Natural killer cell treated with Interleukin-12 subunit alpha and Interleukin-12 subunit beta and Interleukin-15 and Interleukin-18, amount 100 ng/mL, for 72 hours (primary cell): Measurements from ENCODE around the gene SMIM44. TPM values are rescaled to one million over a fixed set of nuclear protein-coding genes. Genes with fewer than 3 reads are reported as not detected.
"Not testable (repeated sequence)": the region's sequence is repeated elsewhere in the genome, so short reads cannot be mapped to it uniquely, and the experiment has no call there.

ENCODE experiments used
- ATAC-seq, 2 donors: fragments of 150-1000 bp; cut with Tn5 transposase in 1 of 2; sonication (Bioruptor Pico), chemical (Tn5 transposase) in 1 of 2; 2 replicates each; pipeline ENCODE4 v1.10.0; 2021
- DNase-seq: peaks from one replicate; pipeline ENCODE4 v3.0.0; 2022; ENCODE audit warnings: low spot score
- H3K27ac Mint-ChIP-seq, 2 donors: 1 replicate in 1 of 2; 2 replicates in 1 of 2; pipeline ENCODE4 v1.8.0; 2022; ENCODE audit warnings: mixed read lengths in 2 of 2, mild to moderate bottlenecking in 1 of 2, moderate library complexity in 1 of 2
- H3K27me3 Mint-ChIP-seq, 2 donors: 1 replicate in 1 of 2; 2 replicates in 1 of 2; pipeline ENCODE4 v1.8.0; 2022; ENCODE audit warnings: mixed read lengths in 2 of 2
- H3K36me3 Mint-ChIP-seq: one replicate; pipeline ENCODE4 v1.8.0; 2022; ENCODE audit warnings: mixed read lengths
- H3K4me1 Mint-ChIP-seq, 2 donors: 1 replicate in 1 of 2; 2 replicates in 1 of 2; pipeline ENCODE4 v1.8.0; 2022; ENCODE audit warnings: low read depth in 2 of 2, mixed read lengths in 2 of 2, mild to moderate bottlenecking in 1 of 2
- H3K4me3 Mint-ChIP-seq: one replicate; pipeline ENCODE4 v1.8.0; 2022; ENCODE audit warnings: mixed read lengths
- H3K9me3 Mint-ChIP-seq: 2 replicates; pipeline ENCODE4 v1.8.0; 2022; ENCODE audit warnings: mixed read lengths
- total RNA-seq, 2 donors: library from RNA; stranded (reverse); gene quantifications; one replicate each; pipeline ENCODE4 v1.2.3, GENCODE V29; 2022

The SMIM44 gene
- total RNA-seq, 2 donors from 2014 or later = not detected

DNA sequence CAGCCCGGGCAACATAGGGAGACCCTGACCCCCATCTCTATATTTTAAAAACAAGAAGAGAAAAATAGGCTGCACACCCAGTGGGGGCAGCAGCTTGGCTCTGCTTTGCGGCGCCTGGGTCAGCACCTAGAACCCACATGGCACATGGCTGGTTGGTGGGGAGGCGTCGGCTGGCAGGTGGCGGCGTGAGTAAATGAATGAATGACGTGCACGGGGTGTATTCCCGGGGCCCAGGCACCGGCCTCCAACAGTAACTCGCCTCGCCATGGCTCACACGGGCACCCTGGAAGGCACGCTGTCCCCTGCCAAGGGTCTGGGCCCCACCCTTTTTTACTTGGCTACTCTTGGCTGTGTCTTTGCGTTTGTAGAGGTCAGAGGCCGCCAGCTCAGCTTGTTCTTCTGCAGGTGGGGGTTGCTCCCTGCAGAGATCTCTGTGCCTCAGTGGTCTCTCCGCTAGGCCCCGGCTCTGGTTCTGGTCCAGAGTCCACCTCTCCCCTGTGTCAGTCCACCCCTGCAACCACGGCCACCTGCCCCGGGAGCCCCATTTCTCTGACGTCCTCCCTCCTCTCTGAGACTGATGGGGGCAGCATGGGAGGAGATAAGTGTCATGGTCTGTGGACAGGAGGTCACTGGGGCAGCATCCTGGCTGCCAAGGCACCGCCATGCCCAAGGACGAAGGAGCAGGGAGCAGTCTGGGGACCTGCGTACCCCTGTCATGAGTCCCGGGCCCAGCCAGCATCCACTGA is 28.4 kb upstream of the SMIM44 start:
- Mint-ChIP-seq H3K36me3 (no peaks in the 10 kb centered on the region), H3K9me3 (no peaks in the 10 kb centered on the region), H3K27me3 (no peaks in the 10 kb centered on the region), H3K27ac (no peak overlapping the region), H3K4me1 (peaks cover 27 to 45% of the 10 kb centered on the region in 2 donors), H3K4me3 (no peak overlapping the region)
- no peak for DNase-seq
- no peak for ATAC-seq

DNA sequence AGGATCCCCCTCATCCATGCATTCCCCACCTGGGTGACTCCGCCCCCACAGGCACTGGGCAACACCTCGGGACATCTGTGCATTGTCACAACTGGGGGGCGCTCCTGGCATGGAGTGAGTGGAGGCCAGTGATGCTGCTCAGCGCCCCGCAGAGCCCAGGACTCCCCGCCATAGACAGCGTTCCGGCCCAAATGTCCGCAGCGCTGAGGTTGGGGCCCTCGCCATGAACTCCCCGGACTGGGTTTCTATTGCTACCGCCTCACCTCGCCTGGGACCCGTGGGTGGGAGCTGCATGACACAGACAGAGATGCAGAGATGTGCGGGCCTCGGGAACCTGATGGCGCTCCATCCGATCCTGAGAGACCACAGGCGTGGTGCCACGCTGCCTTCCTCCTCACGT is 27.5 kb upstream of the SMIM44 start:
- no peak overlapping the region for H3K4me3 Mint-ChIP-seq
- ATAC-seq (no peak), DNase-seq (no peak)
- H3K36me3 Mint-ChIP-seq = no peaks in the 10 kb centered on the region
- no peaks in the 10 kb centered on the region for H3K9me3 Mint-ChIP-seq
- H3K27me3 Mint-ChIP-seq = no peaks in the 10 kb centered on the region
- H3K4me1 Mint-ChIP-seq = peaks cover 28 to 45% of the 10 kb centered on the region in 2 donors
- no peak overlapping the region for H3K27ac Mint-ChIP-seq

DNA sequence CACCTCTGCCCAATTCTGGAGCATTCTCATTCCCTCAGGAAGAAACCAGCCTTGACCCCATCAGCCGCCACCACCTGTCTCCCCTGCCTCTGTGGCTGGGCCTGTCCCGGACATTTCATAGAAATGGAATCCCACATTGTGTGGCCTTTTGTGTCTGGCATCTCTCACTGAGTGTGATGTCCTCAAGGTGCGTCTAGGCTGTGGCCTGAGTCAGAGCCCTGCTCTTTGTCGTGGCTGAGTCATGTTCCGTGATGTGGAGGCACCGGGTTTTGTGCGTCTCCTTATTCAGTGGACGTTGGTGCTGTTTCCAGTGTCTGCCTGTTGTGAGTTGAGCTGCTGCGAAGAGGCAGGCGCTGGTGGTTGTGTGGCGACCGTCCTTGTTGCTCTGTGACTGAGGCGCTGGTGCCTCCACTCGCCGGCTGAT is 26.3 kb upstream of the SMIM44 start:
- DNase-seq = no peak
- peak overlapping the region; percentile 50 for H3K4me3 Mint-ChIP-seq
- no peaks in the 10 kb centered on the region for H3K36me3 Mint-ChIP-seq

DNA sequence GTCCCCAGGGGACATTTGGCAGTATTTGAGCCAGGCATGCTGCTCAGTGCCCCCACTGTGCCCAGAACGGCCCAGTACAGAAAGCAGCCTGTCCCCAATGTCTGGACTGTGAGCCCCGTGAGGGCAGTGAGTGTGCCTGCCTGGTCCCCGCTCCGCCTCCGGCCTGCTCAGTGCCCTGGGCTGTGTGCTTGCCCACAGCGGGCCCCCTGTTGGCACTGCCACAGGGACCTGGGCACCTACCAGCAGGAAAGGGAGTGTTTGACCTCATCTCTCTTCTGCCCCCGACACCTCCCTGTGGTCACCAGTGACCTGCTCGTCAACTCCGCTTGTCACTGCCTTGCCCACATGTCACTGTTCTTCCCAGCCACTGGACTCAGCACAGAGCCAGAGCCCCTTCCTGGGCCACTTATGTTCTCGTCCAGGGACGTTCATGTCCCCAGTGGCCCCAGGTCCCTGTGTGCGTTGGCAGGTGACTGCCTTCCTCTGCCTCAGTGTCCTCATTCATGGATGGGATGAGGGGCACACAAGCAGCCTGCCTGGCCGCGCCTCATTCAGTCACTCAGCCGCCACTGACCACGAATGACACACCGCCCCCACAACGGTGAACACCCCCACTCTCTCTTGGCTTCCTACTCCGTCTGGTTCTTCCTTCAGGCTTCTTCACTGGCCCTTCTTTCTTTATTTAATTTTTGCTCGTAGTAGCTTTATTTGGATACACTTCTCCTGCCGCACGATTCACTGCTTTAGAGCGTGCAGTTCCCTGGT is 25.7 kb upstream of the SMIM44 start:
- Mint-ChIP-seq H3K9me3 (no peaks in the 10 kb centered on the region), H3K4me1 (peaks cover 37 to 48% of the 10 kb centered on the region in 2 donors), H3K27ac (peak overlapping the region; percentile 0 to 34), H3K36me3 (no peaks in the 10 kb centered on the region), H3K4me3 (peak overlapping the region; percentile 50), H3K27me3 (no peaks in the 10 kb centered on the region)
- DNase-seq (no peak), ATAC-seq (no peak)

More for the DNA sequence above, 26.3 kb upstream of the SMIM44 start:
- Mint-ChIP-seq H3K27me3 (no peaks in the 10 kb centered on the region), H3K4me1 (peaks cover 34 to 49% of the 10 kb centered on the region in 2 donors), H3K27ac (peak overlapping the region; percentile 6 to 34), H3K9me3 (no peaks in the 10 kb centered on the region)
- ATAC-seq = no peak

DNA sequence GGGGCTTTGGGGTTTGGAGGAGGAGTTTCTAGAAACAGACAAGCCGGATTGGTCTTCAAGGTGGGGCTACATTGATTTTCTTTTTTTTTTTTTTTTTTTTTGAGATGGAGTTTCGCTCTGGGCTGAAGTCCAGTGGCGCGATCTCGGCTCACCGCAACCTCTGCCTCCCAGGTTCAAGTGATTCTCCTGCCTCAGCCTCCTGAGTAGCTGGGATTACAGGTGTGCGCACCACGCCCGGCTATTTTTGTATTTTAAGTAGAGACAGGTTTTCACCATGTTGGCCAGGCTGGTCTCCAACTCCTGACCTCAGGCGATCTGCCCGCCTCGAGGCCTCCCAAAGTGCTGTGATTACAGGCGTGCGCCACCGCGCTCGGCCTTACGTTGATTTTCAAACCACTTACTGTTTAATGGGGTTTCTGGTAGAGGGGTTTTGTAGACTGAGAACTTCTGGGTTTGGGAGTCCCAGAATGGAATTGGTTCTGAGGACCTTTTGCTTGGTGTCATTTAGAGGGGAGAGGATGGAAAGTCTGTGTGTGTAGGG is 24.9 kb upstream of the SMIM44 start:
- H3K36me3 Mint-ChIP-seq, DNase-seq, ATAC-seq, H3K27me3 Mint-ChIP-seq, H3K9me3 Mint-ChIP-seq, H3K27ac Mint-ChIP-seq: not testable (repeated sequence)
- Mint-ChIP-seq H3K4me1 (peaks cover 37 to 45% of the 10 kb centered on the region in 2 donors), H3K4me3 (peak overlapping the region; percentile 50)

DNA sequence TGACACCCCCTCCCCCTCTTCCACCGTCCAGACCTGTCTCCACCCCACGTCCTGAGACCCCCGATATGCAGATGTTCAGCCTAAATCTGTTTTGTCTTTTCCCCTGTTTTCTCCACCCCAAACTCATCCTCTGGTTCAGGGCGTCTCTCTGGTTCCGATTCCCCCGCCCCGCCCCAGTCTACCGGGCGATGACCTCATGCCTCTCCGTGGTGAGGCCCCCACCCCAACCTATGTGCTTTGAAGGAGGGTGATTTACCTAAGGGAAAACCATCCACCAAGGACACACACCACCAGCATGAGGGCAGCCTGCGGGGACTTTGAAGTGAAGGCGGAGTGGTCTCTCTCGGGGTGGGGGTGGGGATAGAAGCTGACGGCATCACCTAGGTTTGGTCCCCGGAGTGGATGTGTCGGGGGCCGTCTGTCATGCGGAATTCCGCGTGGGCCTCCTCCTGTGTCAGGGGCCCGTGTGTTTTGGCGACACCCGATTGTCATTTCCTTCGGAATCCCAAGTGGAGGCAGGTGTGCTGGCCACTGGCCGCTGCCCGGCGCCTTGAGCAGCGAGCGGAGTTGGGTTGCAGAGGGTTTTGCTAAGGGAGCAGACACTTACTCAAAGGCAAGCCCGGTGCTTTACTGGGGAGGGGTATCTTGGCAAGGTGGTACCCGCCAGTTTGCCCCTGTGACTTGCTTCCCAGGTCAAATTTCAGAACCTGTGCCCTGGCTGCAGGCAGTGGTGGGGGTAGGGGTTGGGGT is 24.3 kb upstream of the SMIM44 start:
- ATAC-seq (no peak), DNase-seq (no peak)
- Mint-ChIP-seq H3K27ac (peak overlapping the region; percentile 61 to 92), H3K4me1 (peaks cover 37 to 45% of the 10 kb centered on the region in 2 donors), H3K9me3 (no peaks in the 10 kb centered on the region), H3K27me3 (no peaks in the 10 kb centered on the region), H3K36me3 (no peaks in the 10 kb centered on the region), H3K4me3 (peak overlapping the region; percentile 95)

DNA sequence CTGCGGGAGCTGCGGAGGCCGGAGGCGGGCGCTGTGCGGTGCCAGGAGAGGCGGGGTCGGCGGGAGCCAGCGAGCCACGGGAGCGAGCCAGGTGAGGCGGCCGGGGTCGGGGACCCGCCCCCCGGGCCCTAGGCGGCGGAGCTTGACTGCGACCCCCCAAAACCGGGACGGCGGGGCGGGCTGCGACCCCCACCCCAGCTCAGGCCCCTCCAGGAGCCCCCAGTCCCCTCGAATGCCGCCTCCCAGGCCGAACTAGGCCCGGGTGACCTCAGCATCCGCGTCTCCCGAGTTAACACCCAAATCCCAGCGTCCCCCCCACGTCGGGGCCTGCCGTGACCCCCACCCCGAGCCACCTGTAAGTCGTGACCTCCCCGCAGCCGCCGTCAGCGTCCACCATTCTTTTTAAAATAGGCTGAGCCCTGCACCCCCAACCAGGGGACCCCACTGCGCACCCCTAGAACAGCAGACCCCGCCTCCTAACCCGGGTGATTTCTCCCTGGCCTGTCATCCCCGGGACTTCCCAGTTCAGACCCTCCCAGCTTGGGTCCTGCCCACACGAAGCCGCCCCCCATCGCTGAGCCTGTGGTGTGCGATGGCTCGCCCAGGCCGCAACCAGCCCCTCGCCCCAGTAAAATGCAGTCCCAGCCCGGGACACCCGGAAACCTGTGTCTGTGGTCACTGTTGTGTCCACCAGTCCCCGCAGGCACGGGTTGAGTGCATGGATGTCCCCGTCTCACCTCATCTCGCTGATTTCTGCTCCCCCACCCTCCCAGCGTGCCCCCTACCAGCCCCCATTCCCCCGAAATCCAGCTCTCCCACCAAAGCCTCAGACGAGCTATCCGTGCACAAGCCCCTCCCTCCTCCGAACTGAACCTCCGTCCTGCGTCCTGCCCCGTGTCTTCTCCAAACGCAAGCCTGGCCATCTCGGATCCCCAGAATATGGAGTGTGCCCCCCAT is 23.4 kb upstream of the SMIM44 start:
- Mint-ChIP-seq H3K36me3 (no peaks in the 10 kb centered on the region), H3K9me3 (no peaks in the 10 kb centered on the region), H3K27ac (peak overlapping the region; percentile 86 to 92), H3K4me1 (peaks cover 37 to 40% of the 10 kb centered on the region in 2 donors), H3K27me3 (no peaks in the 10 kb centered on the region), H3K4me3 (peak overlapping the region; percentile 95)
- no peak for DNase-seq
- no peak for ATAC-seq

DNA sequence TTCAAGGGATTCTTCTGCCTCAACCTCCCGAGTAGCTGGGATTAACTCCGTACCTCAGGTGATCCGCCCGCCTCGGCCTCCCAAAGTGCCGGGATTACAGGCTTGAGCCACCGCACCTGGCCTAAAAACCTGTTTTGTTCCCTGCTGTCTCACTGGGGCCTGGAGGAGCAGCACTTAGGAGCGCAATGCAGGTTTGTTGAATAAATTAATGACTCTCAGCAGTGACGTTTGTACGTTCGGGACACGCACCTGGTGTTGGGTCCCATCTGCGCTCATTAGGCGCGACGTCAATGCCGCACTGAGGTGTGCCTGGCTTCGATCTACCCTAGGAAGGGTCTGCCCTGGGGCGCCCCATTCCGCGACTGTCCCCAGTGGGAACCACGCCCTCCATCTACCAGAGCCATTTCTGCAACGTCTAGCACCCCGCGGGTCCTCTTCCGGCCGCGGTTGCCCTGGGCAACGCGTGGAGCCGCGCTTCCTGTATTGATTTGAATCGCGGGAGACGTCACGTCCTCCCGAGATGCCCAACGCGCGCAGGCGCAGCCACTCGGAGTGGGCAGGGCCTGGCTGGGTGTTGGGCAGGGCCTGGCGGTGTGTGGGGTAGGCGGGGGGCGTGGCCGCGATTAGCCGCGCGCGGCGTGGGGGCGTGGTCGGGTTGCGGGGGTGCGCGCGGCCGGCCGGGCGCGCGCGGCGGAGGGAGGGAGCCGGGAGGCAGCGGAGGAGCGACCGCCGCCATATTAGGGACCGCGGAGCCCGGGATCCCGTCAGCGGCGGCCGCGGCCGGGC is 22.6 kb upstream of the SMIM44 start, which contains the start of gene FZR1:
Gene FZR1, plus strand, starts transcription at position 714 of the 786 bp plus-strand sequence. CDS start 16,679 bp downstream, outside the sequence.
- Mint-ChIP-seq H3K4me3 (peak within 1 kb of the TSS; percentile 95), H3K27ac (peak within 1 kb of the TSS; percentile 86 to 92), H3K9me3 (no peaks in the 10 kb centered on the region), H3K27me3 (no peaks in the 10 kb centered on the region), H3K4me1 (peaks cover 41% of the 10 kb centered on the region in 2 donors), H3K36me3 (no peaks in the 10 kb centered on the region)
- ATAC-seq (peak; percentile 97 to 98), DNase-seq (peak; percentile 100)

DNA sequence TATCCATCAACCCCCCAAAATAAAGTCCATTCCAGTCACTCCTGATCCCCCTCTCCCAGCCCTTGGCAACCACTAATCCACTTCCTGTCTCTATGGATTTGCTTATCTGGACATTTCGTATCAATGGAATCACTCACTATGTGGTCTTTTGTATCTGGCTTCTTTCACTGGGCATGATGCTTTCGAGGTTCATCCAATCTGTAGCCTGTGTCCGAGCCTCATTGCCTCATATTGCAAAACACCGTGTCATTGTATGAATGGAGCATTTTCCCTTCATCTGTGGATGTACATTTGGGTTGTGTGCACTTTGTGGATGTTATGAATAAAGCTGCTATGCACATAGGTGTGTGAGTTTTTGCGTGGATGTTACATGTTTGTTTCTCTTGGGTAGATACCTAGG is 21.5 kb upstream of the SMIM44 start:
- no peaks in the 10 kb centered on the region for H3K36me3 Mint-ChIP-seq
- no peaks in the 10 kb centered on the region for H3K9me3 Mint-ChIP-seq
- peak overlapping the region; percentile 25 for H3K4me3 Mint-ChIP-seq
- peak overlapping the region in 1 of 2 donors; percentile 86 for H3K27ac Mint-ChIP-seq
- ATAC-seq (no peak), DNase-seq (no peak)
- H3K4me1 Mint-ChIP-seq = peaks cover 41 to 43% of the 10 kb centered on the region in 2 donors
- no peaks in the 10 kb centered on the region for H3K27me3 Mint-ChIP-seq

DNA sequence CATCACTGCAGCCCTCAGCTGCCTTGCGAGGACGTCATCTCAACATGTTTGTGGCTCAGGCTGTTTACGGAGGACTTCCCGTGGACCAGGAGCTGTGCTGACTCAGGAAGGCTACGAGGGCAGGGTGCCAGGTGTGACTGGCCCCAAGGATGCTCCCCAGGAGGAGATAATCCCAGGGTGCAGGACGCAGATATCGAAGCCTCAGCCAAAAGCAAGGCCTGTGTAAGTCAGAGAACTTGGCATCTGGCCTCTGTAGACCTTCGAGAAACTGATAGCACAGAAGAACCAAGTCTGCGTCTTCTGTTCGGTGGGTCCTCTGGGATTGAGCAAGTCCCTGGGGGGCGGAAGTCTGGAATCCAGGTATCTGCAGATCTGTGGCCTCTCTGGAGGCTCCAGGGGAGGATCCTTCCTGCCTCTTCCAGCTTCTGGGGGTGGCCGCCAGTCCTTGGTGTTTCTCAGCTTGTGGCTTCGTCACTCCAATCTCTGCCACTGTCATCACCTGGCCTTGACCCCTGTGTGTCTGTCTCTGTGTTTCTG is 19.9 kb upstream of the SMIM44 start:
- Mint-ChIP-seq H3K4me1 (peaks cover 33 to 42% of the 10 kb centered on the region in 2 donors), H3K27me3 (no peaks in the 10 kb centered on the region), H3K36me3 (no peaks in the 10 kb centered on the region), H3K27ac (peak overlapping the region in 1 of 2 donors; percentile 86), H3K9me3 (no peaks in the 10 kb centered on the region), H3K4me3 (no peak overlapping the region)
- DNase-seq (no peak), ATAC-seq (no peak)

DNA sequence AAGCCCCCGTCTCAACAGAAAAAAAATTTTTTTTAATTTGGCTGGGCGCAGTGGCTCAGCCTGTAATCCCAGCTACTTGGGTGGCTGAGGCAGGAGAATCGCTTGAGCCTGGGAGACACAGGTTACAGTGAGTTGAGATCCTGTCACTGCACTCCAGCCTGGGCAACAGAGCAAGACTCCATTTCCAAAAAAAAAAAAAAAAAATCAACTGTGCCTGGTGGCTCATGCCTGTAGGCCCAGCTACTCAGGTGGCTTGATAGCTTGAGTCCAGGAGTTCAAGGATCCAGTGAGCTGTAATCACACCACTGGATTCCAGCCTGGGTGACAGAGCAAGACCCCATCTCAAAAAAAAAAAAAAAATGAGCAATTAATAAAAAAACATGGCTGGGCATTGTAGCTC is 18.5 kb upstream of the SMIM44 start:
- ATAC-seq (no peak), DNase-seq (no peak)
- Mint-ChIP-seq H3K9me3 (no peaks in the 10 kb centered on the region), H3K4me1 (peaks cover 30 to 38% of the 10 kb centered on the region in 2 donors), H3K27me3 (no peaks in the 10 kb centered on the region), H3K27ac (no peak overlapping the region), H3K36me3 (no peaks in the 10 kb centered on the region), H3K4me3 (no peak overlapping the region)
